Measurements from ENCODE around the gene HOXA6.
A peak's percentile ranks its signal among the peaks of the same experiment; 100 is the strongest.

The HOXA6 gene

GRCh38 chr7:27108390-27109127, 39.0 kb downstream of the HOXA6 start:
- peak; percentile 21 for DNase-seq (ENCODE audit: low read depth)

GRCh38 chr7:27107391-27108381, 39.9 kb downstream of the HOXA6 start:
- DNase-seq (ENCODE audit: low read depth) = no peak

DNA sequence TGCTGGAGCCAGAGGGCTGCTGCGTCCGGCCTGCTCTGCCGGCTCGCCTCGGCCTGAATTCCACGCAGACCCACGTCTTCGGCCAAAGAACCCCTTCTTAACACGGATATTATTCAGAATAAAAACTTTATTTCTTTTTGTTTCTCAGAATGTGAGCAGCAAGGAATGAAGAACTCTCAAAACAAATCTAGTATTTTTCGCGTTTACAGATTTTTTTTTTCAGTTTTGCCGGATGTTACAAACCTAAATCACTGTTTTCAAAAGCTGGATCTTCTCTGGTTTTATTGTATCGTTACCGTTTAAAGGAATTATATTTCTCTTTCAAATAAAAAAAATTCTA, 40.7 kb downstream of the HOXA6 start:
- DNase-seq (ENCODE audit: low read depth) = no peak

DNA sequence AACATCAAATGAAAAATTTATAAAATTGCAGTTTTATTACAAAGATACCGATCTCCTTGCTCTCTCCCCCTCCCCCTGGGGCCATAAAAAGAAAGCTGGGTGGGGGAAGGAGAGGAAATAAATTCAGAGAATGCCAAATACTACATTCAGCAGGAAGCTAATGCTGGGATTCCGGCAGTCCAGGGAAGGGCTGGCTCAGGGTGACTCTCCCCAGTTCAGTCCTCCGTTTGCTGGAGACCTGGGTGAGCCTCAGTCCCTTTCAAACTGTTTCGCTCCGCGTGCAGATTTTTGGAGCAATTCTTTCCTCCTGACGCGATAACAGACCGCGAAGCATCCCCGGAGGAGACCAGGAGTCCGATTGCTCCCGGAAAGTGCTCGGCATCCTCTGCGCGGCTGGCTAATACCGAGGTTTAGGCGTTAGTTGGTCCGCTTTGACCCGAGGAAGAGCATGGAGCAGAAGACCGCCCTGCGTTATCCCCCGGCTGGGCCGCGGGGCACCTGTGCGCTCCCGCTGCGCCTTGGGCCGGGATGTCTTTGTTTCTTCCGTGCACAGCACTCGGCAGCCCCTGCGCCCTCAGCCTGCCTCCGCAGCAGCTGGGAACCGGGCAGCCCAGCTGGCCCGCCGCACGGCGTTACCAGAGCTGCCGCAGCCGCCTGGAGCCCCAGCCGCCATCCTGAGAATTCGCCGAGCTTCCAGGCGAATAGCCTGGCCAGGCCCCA, 41.2 kb downstream of the HOXA6 start:
- no peak for DNase-seq (ENCODE audit: low read depth)

DNA sequence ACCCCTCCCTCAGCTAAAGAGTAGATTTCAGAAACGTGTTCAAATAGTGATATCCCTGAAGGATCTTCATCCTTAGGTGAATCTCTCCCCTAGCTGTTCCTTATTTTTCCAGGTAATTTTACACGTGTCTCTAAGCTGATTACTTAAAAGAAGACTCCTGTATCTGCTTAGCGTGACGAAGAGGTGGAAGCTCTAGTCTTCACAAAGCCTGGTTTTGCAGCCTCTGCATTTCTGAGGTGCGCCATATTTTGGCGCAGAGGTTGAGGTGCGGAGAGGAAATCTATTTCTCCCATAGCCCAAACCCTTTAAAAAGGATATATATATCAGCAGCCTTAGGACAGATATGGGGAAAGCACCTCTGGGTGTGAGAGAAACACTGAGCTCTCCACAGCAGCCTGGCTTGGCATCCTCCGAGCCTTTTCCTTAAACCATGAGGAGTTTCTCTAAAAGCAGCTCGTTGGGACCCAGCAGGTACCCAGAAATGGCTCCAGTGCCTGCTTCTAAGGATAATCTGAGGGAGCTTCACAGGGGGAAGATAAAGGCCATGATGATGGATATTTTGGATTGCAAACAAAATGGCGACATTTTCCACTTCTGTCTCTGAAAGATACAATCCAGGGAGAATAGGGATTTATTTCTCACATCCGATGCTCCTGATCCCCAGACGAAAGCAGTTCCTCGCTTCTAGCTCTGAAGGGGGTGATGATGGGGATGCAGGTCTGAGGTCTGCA, 42.1 kb downstream of the HOXA6 start:
- DNase-seq (ENCODE audit: low read depth) = no peak

DNA sequence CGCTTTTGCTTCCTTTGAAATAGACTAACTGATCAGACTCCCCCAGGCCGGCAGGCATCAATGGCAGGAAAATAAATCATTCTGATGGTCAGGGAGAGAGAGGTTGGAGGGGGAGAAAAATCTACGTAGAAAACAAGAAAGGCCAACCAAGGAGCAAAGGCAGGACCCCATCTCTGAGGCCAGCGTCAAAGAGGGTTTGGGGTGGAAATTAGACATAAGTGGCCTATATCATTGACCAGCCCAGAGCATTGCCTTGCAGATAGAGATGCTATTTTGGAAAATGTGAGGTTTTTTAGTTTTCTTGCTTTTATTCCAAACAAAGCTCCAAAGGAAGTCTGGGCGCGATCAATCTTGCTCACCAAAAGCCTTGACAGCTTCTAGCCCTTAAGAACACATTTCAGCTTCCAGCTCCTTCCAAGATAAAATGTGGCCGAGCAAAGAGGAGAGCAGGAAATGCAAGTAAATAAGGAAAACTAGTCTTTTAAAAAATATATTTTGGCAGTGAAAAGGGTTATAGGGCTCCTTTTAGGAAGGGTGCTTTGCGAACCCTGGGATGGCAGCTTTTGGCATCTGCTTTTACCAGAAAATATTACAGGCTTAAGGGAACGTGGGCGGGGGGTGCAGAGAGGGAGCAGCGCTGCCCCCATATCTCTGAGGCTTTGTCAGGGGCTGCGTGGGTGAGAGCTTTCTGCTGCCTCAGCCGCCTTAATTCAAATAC, 43.1 kb downstream of the HOXA6 start:
- no peak for DNase-seq (ENCODE audit: low read depth)

GRCh38 chr7:27103489-27104226, 43.9 kb downstream of the HOXA6 start:
- DNase-seq (ENCODE audit: low read depth) = no peak

- DNase-seq (ENCODE audit: low read depth) = no peak
These were observed 44.8 kb downstream of the HOXA6 start, which contains the start of gene HOXA2 for GRCh38 chr7:27102581-27103442. Gene HOXA2 (minus strand): TSS chr7:27102683. CDS start chr7:27102500, 183 bp downstream.

DNA sequence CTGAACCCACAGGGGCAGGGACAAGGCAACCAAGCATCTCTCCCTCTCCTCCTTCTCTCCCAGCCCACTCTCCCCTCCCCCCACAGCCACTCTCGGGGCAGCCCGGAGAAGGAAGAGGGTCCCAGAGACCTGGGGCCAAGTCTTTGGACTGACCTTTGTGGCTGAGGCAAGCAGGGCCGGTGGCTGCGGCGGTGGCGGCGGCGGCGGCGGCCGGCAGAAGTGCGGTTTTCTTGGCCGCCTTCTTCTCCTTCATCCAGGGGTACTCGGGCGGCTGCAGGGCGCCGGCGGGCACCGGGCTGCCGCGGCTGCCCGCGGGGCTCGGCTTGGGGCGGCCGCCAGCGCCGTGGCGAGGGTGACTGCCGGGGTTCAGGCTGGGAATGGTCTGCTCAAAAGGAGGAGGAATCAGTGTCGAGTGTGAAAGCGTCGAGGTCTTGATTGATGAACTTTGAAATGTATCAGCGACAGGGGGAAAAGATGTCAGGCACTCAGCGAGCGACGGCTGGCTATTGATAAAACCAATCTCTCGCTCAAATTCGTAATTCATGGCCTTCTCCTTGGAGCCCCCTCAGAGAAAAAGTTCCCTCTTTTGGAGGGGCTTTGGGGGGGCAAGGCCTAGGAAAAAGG, 45.5 kb downstream of the HOXA6 start:
- no peak for DNase-seq (ENCODE audit: low read depth)

DNA sequence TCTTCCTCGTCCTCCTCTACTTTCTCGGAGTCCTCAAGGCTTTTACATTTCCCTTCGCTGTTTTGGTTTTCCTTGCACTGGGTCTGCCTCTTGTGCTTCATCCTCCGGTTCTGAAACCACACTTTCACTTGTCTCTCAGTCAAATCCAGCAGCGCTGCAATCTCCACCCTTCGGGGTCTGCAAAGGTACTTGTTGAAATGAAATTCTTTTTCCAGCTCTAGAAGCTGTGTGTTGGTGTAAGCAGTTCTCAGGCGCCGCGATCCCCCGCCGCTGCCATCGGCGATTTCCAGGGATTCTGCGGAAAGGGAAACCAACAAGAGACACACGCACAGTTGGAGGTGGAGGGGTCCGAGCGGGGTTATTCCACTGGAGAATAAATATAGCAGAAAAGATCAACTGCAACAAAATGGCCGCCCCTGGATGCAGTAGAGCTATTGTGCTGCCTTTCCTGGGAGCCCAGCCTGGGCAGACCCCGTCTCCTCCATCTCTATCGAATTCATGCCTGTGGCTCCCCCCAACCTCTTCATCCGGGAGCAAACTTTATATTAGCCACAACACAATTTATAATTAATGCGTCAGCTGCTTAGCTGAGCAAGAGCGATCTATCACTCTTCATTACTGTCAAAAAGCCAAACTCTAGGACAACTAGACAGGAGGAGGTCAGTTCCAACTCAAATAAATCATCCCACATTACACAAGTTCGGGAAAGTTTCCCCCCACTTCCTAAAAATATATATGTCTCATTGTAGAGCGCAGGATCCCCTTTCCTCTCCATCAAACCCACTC, 46.2 kb downstream of the HOXA6 start:
- no peak for DNase-seq (ENCODE audit: low read depth)

DNA sequence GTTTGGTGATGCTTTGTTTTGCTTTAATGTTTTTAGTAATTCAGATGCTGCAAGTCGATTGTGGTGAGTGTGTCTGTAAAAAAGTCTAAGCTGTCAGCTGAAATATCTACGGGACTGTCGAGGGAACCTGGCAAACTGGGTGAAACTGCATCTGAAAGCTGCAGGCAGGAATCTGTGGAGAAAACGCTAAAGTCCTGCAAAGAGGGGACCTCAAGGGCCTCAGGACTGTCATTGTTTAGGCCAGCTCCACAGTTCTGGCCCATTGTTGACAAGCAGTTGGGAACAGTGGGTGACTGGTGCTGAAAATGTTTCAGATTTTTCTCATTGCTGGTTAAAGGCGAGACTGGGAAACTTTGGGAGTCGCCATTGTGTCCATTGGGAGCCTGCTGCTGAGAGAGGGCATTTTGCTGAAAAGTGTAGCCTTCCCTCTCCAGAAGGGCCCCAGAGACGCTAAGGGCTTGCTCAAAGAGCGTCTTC, 46.8 kb downstream of the HOXA6 start:
- DNase-seq (ENCODE audit: low read depth) = no peak

DNA sequence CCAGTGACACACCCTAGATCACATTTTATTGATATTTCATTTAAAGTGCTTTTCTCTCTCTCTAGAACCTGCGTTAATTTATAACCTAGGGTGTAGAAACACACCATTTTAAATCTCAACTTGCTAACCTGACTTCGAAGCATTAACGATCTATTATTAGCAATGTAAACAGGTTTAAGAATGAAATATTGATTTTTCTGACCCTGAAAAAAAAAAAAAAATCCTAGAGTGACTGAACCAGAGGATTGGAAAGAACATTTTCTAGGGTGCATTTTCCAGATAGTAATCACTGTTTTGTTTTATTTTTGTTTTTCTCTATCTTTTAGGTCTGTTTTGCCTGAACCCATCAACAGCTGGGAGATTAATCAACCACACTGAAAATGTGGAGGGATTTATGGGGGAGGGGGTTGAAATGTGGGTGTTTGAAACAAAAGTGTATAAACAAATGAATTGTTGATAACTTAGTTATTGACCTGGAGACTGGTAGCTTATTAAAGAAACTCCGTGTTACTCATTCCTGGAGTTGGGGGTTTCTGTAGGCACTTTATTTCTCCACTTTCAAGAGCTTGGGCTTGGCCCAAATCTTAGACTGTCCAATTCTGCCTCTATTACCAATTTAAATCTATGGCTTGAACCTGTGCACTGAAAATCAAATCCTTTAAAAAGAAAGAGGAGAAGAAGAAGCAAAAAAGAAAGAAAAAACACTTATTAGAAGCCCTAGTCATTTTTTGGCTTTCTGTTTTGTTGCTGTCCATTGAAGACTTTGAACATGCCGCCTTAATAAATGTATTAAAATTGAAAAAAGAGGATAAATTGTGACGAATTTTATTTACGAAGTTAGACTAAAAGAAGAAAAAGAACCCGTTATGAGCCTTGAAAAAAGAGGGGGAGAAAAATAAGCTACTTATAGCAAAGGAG, 47.9 kb downstream of the HOXA6 start:
- no peak for DNase-seq (ENCODE audit: low read depth)

DNA sequence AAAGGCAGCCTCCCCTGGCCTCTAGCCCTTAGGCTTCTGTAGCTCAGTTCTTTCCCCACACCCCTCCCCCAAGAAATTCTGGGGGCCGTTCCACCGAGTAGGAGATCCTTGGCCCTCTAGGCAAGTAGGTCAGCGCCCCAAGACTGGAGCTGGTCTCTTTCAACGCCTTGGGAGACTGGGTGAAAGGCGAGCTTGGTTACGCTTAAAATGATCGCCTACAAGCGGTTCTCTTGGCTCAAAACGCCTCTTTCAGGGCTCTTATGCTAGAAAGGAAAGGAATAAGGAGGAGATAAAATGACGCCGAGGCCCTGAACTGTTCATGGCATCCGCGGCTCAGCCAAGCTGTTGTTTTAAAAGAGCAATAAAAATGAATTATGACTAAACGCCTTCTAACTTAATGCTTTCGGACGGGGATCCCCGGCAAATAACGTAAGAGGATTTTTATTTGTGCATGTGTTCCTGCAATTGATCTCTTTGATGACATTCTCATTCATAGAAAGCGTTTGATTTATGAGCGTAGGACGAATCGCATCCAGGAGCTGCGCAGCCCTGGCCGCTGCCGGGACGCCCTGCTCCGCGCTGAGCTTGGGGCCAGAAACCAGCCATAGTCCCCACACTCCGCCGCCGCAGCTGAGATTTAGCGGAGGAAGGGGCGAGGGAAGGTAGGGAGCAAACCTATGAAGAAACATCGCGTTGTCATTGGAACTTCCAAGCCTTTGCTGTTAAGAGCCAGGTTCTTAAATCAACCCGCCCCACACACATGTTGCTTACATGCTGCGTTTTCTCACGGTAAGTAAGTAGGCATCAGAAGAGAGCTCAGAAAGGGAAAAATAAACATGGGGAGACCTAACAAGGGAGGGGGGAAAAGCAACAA, 48.8 kb downstream of the HOXA6 start:
- DNase-seq (ENCODE audit: low read depth) = peak; percentile 41

GRCh38 chr7:27097686-27098577, 49.6 kb downstream of the HOXA6 start:
- peak; percentile 29 for DNase-seq (ENCODE audit: low read depth)

Data from EH (cell line).